Measurements from ENCODE around the gene EEPD1. TPM values are rescaled to one million over a fixed set of nuclear protein-coding genes. Genes with fewer than 3 reads are reported as not detected.

Gene EEPD1
- polyA plus RNA-seq, 2 of the 4 experiments (the other 2 are of a cell fraction), result 16.0 to 24.3 TPM

DNA sequence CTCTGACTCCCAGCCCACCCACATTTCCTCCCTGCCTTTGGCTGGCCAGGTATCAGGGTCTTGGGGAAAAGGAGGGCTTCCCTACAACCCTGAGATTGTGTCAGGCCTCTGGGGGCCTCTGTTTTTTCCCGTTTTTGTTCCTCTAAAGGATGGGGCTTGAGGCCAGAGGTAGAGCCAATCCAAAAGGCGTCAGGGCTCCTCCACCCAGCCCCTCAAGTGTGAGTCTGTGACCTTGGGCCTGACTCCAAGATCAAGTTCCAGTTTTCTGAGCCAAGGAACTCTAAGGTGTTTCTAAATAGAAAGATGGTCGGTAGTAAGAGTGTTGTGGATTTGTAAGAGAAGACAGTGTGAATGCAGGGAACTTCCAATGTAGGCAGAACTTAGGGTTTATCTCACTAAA, 6.6 kb downstream of the EEPD1 start (continued):
- TF ChIP-seq, protein P1, sequence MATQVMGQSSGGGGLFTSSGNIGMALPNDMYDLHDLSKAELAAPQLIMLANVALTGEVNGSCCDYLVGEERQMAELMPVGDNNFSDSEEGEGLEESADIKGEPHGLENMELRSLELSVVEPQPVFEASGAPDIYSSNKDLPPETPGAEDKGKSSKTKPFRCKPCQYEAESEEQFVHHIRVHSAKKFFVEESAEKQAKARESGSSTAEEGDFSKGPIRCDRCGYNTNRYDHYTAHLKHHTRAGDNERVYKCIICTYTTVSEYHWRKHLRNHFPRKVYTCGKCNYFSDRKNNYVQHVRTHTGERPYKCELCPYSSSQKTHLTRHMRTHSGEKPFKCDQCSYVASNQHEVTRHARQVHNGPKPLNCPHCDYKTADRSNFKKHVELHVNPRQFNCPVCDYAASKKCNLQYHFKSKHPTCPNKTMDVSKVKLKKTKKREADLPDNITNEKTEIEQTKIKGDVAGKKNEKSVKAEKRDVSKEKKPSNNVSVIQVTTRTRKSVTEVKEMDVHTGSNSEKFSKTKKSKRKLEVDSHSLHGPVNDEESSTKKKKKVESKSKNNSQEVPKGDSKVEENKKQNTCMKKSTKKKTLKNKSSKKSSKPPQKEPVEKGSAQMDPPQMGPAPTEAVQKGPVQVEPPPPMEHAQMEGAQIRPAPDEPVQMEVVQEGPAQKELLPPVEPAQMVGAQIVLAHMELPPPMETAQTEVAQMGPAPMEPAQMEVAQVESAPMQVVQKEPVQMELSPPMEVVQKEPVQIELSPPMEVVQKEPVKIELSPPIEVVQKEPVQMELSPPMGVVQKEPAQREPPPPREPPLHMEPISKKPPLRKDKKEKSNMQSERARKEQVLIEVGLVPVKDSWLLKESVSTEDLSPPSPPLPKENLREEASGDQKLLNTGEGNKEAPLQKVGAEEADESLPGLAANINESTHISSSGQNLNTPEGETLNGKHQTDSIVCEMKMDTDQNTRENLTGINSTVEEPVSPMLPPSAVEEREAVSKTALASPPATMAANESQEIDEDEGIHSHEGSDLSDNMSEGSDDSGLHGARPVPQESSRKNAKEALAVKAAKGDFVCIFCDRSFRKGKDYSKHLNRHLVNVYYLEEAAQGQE (IDR thresholded peaks at IDR 0.05), result no peak

DNA sequence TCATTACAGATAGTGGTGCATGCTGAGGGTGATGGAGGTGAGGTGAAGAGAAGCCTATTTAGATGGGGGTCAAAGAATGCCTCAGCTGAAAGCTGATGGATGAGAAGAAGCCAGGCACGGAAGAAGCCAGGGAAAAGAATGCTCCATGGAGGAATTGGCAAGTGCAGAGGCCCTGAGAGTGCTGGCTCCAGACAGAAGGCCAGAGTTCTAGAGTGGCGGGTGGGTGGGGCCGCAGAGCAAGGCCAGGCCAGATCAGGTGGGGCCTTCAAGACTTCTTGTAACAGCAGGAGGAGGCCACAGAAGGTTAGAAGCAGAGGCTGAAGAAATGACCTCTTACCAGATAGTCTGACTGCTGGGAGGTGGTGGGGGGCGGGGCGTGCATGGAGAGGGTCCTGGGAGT, 7.3 kb downstream of the EEPD1 start:
- H3K9me3 ChIP-seq, result no peaks in the 10 kb centered on the region
- no peak for FAIRE-seq
- 68% methylated on average over 4 of the region's 5 CpGs for WGBS (ENCODE audit: missing lambda C conversion rate)
- no peak for ATAC-seq
- TF ChIP-seq, protein P2, sequence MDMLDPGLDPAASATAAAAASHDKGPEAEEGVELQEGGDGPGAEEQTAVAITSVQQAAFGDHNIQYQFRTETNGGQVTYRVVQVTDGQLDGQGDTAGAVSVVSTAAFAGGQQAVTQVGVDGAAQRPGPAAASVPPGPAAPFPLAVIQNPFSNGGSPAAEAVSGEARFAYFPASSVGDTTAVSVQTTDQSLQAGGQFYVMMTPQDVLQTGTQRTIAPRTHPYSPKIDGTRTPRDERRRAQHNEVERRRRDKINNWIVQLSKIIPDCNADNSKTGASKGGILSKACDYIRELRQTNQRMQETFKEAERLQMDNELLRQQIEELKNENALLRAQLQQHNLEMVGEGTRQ (IDR thresholded peaks at IDR 0.05), result no peak
- TF ChIP-seq PHF8 (IDR thresholded peaks at IDR 0.05; ENCODE audit: borderline replicate concordance, low read depth) (no peak), SMC3 (IDR thresholded peaks at IDR 0.05) (no peak), SREBF2 (IDR thresholded peaks at IDR 0.05) (no peak), ESRRA (IDR thresholded peaks at IDR 0.05; ENCODE audit: borderline replicate concordance, low read length) (no peak), GATA3 (IDR thresholded peaks at IDR 0.05; ENCODE audit: borderline replicate concordance) (no peak), BHLHE40 (IDR thresholded peaks at IDR 0.05; ENCODE audit: low read depth, low read length) (no peak), EHMT2 (IDR thresholded peaks at IDR 0.05; ENCODE audit: low read depth) (no peak)
- H3K27ac ChIP-seq, result no peak overlapping the region
- H3K4me2 ChIP-seq, result no peak overlapping the region
- no peak for DNase-seq (ENCODE audit: low read depth in 1 of 2, low spot score in 1 of 2)
- POLR2A ChIA-PET, result no interaction called here
- H3K4me1 ChIP-seq, result peaks cover 47% of the 10 kb centered on the region
- CTCF ChIA-PET, result interaction anchor here (1.3 to 2.2 kb wide), 3 partner anchors 31 to 175 kb away, joined by 3 to 7 read pairs (median 4); no protein-coding TSS in a partner anchor
- H3K4me3 ChIP-seq, result no peak overlapping the region

DNA sequence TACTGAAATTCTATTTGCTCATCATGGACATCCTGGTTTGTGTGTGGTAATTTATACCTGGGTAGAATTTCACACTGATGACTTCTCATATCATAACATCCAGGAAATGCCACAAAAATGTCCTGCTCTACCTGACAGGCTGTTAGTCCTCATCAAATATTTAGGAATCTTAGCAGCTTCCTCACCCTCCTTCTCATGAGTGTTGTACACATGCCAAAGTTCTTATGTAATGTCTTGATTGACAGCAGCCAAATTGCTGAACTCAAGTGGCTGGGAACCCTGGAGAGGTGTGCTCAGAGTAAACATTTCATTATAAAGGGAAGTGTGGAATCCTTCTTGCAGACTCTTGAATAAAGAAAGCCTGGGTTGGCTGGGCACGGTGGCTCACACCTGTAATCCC, 8.9 kb downstream of the EEPD1 start:
- WGBS (ENCODE audit: missing lambda C conversion rate), result 93% methylated on average over 1 of the region's 1 CpG
- no peak for FAIRE-seq
- peak in 1 of 2 experiments; percentile 31 for DNase-seq (ENCODE audit: low read depth in 1 of 2, low spot score in 1 of 2)
- TF ChIP-seq HOXB13 (CRISPR knock-in tag; IDR thresholded peaks at IDR 0.05; ENCODE audit: low read depth) (no peak), POLR2A (IDR thresholded peaks at IDR 0.05; ENCODE audit: low read length) (no peak), RNF2 (IDR thresholded peaks at IDR 0.05; ENCODE audit: borderline replicate concordance, low read depth) (no peak), ESRRA (IDR thresholded peaks at IDR 0.05; ENCODE audit: borderline replicate concordance, low read length) (no peak), ZNF302 (CRISPR knock-in tag; IDR thresholded peaks at IDR 0.05) (no peak), ZFP36 (IDR thresholded peaks at IDR 0.05; ENCODE audit: borderline replicate concordance, partially characterized antibody) (no peak), NR3C1 (IDR thresholded peaks at IDR 0.05) (no peak), ZSCAN20 (CRISPR knock-in tag; IDR thresholded peaks at IDR 0.05) (no peak), SREBF2 (IDR thresholded peaks at IDR 0.05) (no peak), EP300 (IDR thresholded peaks at IDR 0.05) (no peak), POLR2AphosphoS2 (conservative IDR thresholded peaks at IDR 0.05; ENCODE audit: low read length) (no peak), TP53 (CRISPR knock-in tag; IDR thresholded peaks at IDR 0.05) (no peak)
- TF ChIP-seq, protein P3, sequence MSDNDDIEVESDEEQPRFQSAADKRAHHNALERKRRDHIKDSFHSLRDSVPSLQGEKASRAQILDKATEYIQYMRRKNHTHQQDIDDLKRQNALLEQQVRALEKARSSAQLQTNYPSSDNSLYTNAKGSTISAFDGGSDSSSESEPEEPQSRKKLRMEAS (IDR thresholded peaks at IDR 0.05), result no peak
- TF ChIP-seq, protein P4, sequence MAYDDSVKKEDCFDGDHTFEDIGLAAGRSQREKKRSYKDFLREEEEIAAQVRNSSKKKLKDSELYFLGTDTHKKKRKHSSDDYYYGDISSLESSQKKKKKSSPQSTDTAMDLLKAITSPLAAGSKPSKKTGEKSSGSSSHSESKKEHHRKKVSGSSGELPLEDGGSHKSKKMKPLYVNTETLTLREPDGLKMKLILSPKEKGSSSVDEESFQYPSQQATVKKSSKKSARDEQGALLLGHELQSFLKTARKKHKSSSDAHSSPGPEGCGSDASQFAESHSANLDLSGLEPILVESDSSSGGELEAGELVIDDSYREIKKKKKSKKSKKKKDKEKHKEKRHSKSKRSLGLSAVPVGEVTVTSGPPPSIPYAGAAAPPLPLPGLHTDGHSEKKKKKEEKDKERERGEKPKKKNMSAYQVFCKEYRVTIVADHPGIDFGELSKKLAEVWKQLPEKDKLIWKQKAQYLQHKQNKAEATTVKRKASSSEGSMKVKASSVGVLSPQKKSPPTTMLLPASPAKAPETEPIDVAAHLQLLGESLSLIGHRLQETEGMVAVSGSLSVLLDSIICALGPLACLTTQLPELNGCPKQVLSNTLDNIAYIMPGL (CRISPR knock-in tag; IDR thresholded peaks at IDR 0.05; ENCODE audit: borderline replicate concordance), result no peak
- Histone ChIP-seq H3K4me3 (no peak overlapping the region), H3K9me3 (no peaks in the 10 kb centered on the region), H3K27ac (peak overlapping the region in 1 of 2 experiments; percentile 11; a peak in 1 of 6 replicates), H3K4me2 (peak overlapping the region; percentile 6; the same call in 1 of the 3 replicates), H3K4me1 (peaks cover 33% of the 10 kb centered on the region)
- ChIA-PET CTCF (no interaction called here), POLR2A (no interaction called here)
- ATAC-seq, result peak in 1 of 2 experiments; percentile 33; a peak in 2 of 6 replicates
